HepG2 (cell line): Measurements from ENCODE around the gene NOP58. TPM values are rescaled to one million over a fixed set of nuclear protein-coding genes. Genes with fewer than 3 reads are reported as not detected.

Source experiments
- ATAC-seq: fragments of 200-7000 bp; cut with Tn5 transposase; 3 replicates; pipeline ENCODE4 v1.9.1; 2020; ENCODE audit warnings: mild to moderate bottlenecking, moderate library complexity
- BruUV-seq: library from RNA; stranded (reverse); fragments of 400-500 nt; replicated peaks from 2 replicates; lab custom pipeline; 2021; lab: Mats Ljungman, UMichigan
- CTCF ChIA-PET: fragments of 300-600 bp; formaldehyde crosslinking; extraction: SDS; loops from one replicate; lab custom pipeline; 2021; ENCODE audit warnings: low total read pairs, inconsistent platforms, low intra/inter-chr PET ratio; lab: Yijun Ruan, JAX
- POLR2A ChIA-PET: fragments of 350-600 bp; sonication (Branson Sonifier 250); formaldehyde crosslinking; loops from one replicate; lab custom pipeline; 2020; ENCODE audit warnings: antibody characterized with exemption, inconsistent platforms; lab: Yijun Ruan, JAX
- DNase-seq: peaks from one replicate; pipeline ENCODE4 v3.0.0-alpha.2; 2015; ENCODE audit warnings: low spot score
- FAIRE-seq: peaks from 3 replicates; lab custom pipeline; 2011; peaks lifted over from hg19 to GRCh38; lab: Jason Lieb, UNC
- H2AFZ ChIP-seq: one replicate; pipeline ENCODE4 v1.6.1; 2011; ENCODE audit warnings: low read length, inconsistent platforms
- H3K27ac ChIP-seq: fragments of 300-600 bp; 3 replicates; pipeline ENCODE4 v1.8.0; 2011; ENCODE audit warnings: mixed run types, mild to moderate bottlenecking, mixed read lengths, low read length, inconsistent platforms; ENCODE audit not compliant: insufficient read depth; ENCODE audit errors: extremely low read length
- H3K27me3 ChIP-seq, 2 experiments: fragments of 200-600 bp in 1 of 2; 2 replicates in 1 of 2; 3 replicates in 1 of 2; pipeline versions ENCODE4 v1.6.0 to v1.8.0; 2011; ENCODE audit warnings: low read length in 2 of 2, mild to moderate bottlenecking in 2 of 2, moderate library complexity in 2 of 2, inconsistent platforms in 1 of 2; ENCODE audit not compliant: insufficient read depth in 2 of 2, control insufficient read depth in 1 of 2
- H3K36me3 ChIP-seq, 2 experiments: fragments of 200-600 bp in 1 of 2; replicated peaks in 1 of 2; 2 replicates in 1 of 2; 3 replicates in 1 of 2; pipeline versions ENCODE4 v1.5.1 to v1.8.0; 2011; ENCODE audit warnings: low read length in 2 of 2, inconsistent platforms in 1 of 2; ENCODE audit not compliant: insufficient read depth in 2 of 2, control insufficient read depth in 1 of 2
- H3K4me1 ChIP-seq: 2 replicates; pipeline ENCODE4 v1.5.1; 2012; ENCODE audit warnings: low read length, inconsistent platforms; ENCODE audit not compliant: insufficient read depth
- H3K4me2 ChIP-seq: 2 replicates; pipeline ENCODE4 v1.6.0; 2011; ENCODE audit warnings: low read depth, low read length, inconsistent platforms
- H3K4me3 ChIP-seq, 3 experiments: fragments of 200-600 bp in 1 of 3; sonication (generic), shearing (Covaris generic) in 1 of 3; replicated peaks in 1 of 3; 2 replicates each; pipeline ENCODE4 v1.5.1; 2011 to 2016; ENCODE audit warnings: low read length in 3 of 3, inconsistent platforms in 2 of 3, low read depth in 2 of 3, mild to moderate bottlenecking in 2 of 3, control low read depth in 1 of 3, mixed read lengths in 1 of 3; ENCODE audit not compliant: insufficient read depth in 1 of 3
- H3K79me2 ChIP-seq: one replicate; pipeline ENCODE4 v1.6.1; 2011; ENCODE audit warnings: low read length, inconsistent platforms; ENCODE audit not compliant: insufficient read depth
- H3K9ac ChIP-seq: 2 replicates; pipeline ENCODE4 v1.6.0; 2011; ENCODE audit warnings: mild to moderate bottlenecking, low read depth, low read length, inconsistent platforms; ENCODE audit not compliant: insufficient read depth
- H3K9me3 ChIP-seq: 2 replicates; pipeline ENCODE4 v1.5.1; 2012; ENCODE audit warnings: mild to moderate bottlenecking, low read length
- H4K20me1 ChIP-seq: 2 replicates; pipeline ENCODE4 v1.6.0; 2011; ENCODE audit warnings: inconsistent platforms, mild to moderate bottlenecking, low read length, moderate library complexity; ENCODE audit not compliant: insufficient read depth
- AGO1 ChIP-seq: fragments of 200-400 bp; formaldehyde crosslinking; IDR thresholded peaks from 2 replicates; pipeline ENCODE4 v1.6.1; 2017; ENCODE audit warnings: mild to moderate bottlenecking, low read depth, low read length, moderate library complexity; ENCODE audit not compliant: poor library complexity, severe bottlenecking
- ASH2L ChIP-seq: fragments of 300-600, 200-600 bp; sonication (generic); IDR thresholded peaks from 2 replicates; pipeline ENCODE4 v1.7.0; 2017; ENCODE audit warnings: low read depth, mild to moderate bottlenecking, moderate library complexity, mixed read lengths, low read length; ENCODE audit not compliant: insufficient read length
- ATM ChIP-seq: fragments of 450-650 bp; IDR thresholded peaks from 2 replicates; pipeline ENCODE4 v1.7.1; 2017; ENCODE audit warnings: mild to moderate bottlenecking, borderline replicate concordance
- ATRX ChIP-seq: sonication (generic); formaldehyde crosslinking; IDR thresholded peaks from 2 replicates; pipeline ENCODE4 v1.4.0; 2020; ENCODE audit warnings: missing genetic modification reagents, borderline replicate concordance
- BORCS8-MEF2B ChIP-seq: sonication (generic); formaldehyde crosslinking; IDR thresholded peaks from 2 replicates; pipeline ENCODE4 v1.8.0; 2022; ENCODE audit warnings: mild to moderate bottlenecking, missing genetic modification reagents
- FOXP1 ChIP-seq, 2 experiments: fragments of 450-650 bp in 1 of 2; IDR thresholded peaks; 2 replicates each; pipeline ENCODE4 v1.6.1; 2017 to 2018; ENCODE audit warnings: antibody characterized with exemption in 1 of 2
- HDAC6 ChIP-seq: fragments of 200-600 bp; sonication (generic); IDR thresholded peaks from 2 replicates; pipeline ENCODE4 v1.7.0; 2017; ENCODE audit warnings: mild to moderate bottlenecking, antibody characterized with exemption, low read length, low read depth
- MTA3 ChIP-seq: sonication (generic); formaldehyde crosslinking; IDR thresholded peaks from 2 replicates; pipeline ENCODE4 v1.4.0; 2020; ENCODE audit warnings: missing genetic modification reagents
- MZF1 ChIP-seq: sonication (generic); formaldehyde crosslinking; IDR thresholded peaks from 2 replicates; pipeline ENCODE4 v1.8.1; 2023; ENCODE audit warnings: mild to moderate bottlenecking, missing genetic modification reagents, borderline replicate concordance
- TMF1 ChIP-seq: sonication (generic); formaldehyde crosslinking; IDR thresholded peaks from 2 replicates; pipeline ENCODE4 v1.8.1; 2022; ENCODE audit warnings: low read depth, missing genetic modification reagents
- ZBTB3 ChIP-seq: sonication (generic); formaldehyde crosslinking; IDR thresholded peaks from 2 replicates; pipeline ENCODE4 v1.4.0; 2020; ENCODE audit warnings: low read depth, mild to moderate bottlenecking, moderate library complexity, missing genetic modification reagents, borderline replicate concordance
- ZBTB33 ChIP-seq: sonication (generic); formaldehyde crosslinking; IDR thresholded peaks from 2 replicates; pipeline ENCODE4 v1.4.0; 2020; ENCODE audit warnings: missing genetic modification reagents
- ZBTB7A ChIP-seq: sonication (generic); formaldehyde crosslinking; IDR thresholded peaks from 2 replicates; pipeline ENCODE4 v1.8.0; 2022; ENCODE audit warnings: mild to moderate bottlenecking, missing genetic modification reagents
- ZNF138 ChIP-seq: sonication (generic); formaldehyde crosslinking; IDR thresholded peaks from 2 replicates; pipeline ENCODE4 v1.5.0; 2020; ENCODE audit warnings: mild to moderate bottlenecking, low read depth, missing genetic modification reagents
- ZNF143 ChIP-seq: sonication (generic); formaldehyde crosslinking; IDR thresholded peaks from 2 replicates; pipeline ENCODE4 v1.4.0; 2020; ENCODE audit warnings: missing genetic modification reagents
- ZNF24 ChIP-seq: fragments of 450-650 bp; IDR thresholded peaks from 2 replicates; pipeline ENCODE4 v1.6.1; 2017; ENCODE audit warnings: antibody characterized with exemption, mild to moderate bottlenecking
- WGBS: methylation state at CpG from one replicate; pipeline ENCODE4 v1.1.6; 2017; ENCODE audit warnings: low lambda C conversion rate; 5-methylcytosine and 5-hydroxymethylcytosine counted together
- in situ Hi-C: cut with HindIII; loops from 2 replicates; pipeline ENCODE4 v1.10.0; 2017; ENCODE audit warnings: low pct_unique_long_range_greater_than_20kb; ENCODE audit not compliant: extremely low pct_ligation_motif_present
- intact Hi-C: fragments of 100-400 bp; cut with micrococcal nuclease; formaldehyde crosslinking; loops from one replicate; pipeline ENCODE4 v1.10.0; 2022; ENCODE audit not compliant: unreplicated experiment
- polyA plus RNA-seq, 8 experiments: library from polyadenylated mRNA; depleted of rRNA in 3 of 8; stranded (reverse) in 7 of 8; unstranded in 1 of 8; fragments of >200 nt; fragmentation: Illumina TruSeq in 4 of 8; extraction: Trizol in 4 of 8; gene quantifications; 2 replicates each; pipeline versions ENCODE4 v1.2.1 to v1.2.3, GENCODE V29; 2011 to 2016; ENCODE audit warnings: low read depth in 4 of 8, missing spikeins in 1 of 8, mixed read lengths in 1 of 8; ENCODE audit not compliant: insufficient read depth in 1 of 8
- total RNA-seq, 5 experiments: library from RNA; depleted of rRNA; stranded (reverse); fragments of >200 nt; fragmentation: Illumina TruSeq; extraction: Trizol; gene quantifications; 2 replicates each; pipeline ENCODE4 v1.2.3, GENCODE V29; 2016; ENCODE audit warnings: low read depth in 1 of 5
- TF ChIP-seq, protein P1 (sequence below): sonication (generic); formaldehyde crosslinking; IDR thresholded peaks from 2 replicates; pipeline ENCODE4 v1.5.1; 2020; ENCODE audit warnings: missing genetic modification reagents, mild to moderate bottlenecking, borderline replicate concordance
- TF ChIP-seq, protein P2 (sequence below): sonication (generic); formaldehyde crosslinking; IDR thresholded peaks from 2 replicates; pipeline ENCODE4 v1.4.0; 2020; ENCODE audit warnings: mild to moderate bottlenecking, missing genetic modification reagents

NOP58 gene
- total and polyA plus RNA-seq, 2 of the 13 experiments (the other 11 are each of a cell fraction or from before 2014, with no cell fraction given) = 74.9 to 203 TPM

- in situ Hi-C loops = no loop called here
- H2AFZ ChIP-seq = no peak overlapping the region
- ATAC-seq = peak; percentile 53
- BruUV-seq = no TSS peak
- H3K9ac ChIP-seq = no peak overlapping the region
- peaks cover 0 to 5% of the 10 kb centered on the region in 2 experiments; a peak in 1 of 5 replicates for H3K27me3 ChIP-seq
- H3K4me1 ChIP-seq = no peaks in the 10 kb centered on the region
- H3K27ac ChIP-seq = no peak overlapping the region
- no peaks in the 10 kb centered on the region; the same call in 1 of the 2 replicates for H3K9me3 ChIP-seq
- CTCF ChIA-PET = no interaction called here
- peak overlapping the region; percentile 37; the same call in 1 of the 2 replicates for H3K4me2 ChIP-seq
- no peak overlapping the region for H3K4me3 ChIP-seq
- no peaks in the 10 kb centered on the region for H3K36me3 ChIP-seq
- H4K20me1 ChIP-seq = no peaks in the 10 kb centered on the region
- DNase-seq = no peak
- no peak for TF ChIP-seq ZBTB33 (CRISPR knock-in tag)
- TF ChIP-seq FOXP1 (IDR thresholded peaks at IDR 0.05) = no peak
- TF ChIP-seq FOXP1 (CRISPR knock-in tag; IDR thresholded peaks at IDR 0.05) = no peak
- TF ChIP-seq AGO1 = no peak
- no peak for TF ChIP-seq TMF1
- TF ChIP-seq, protein P1, sequence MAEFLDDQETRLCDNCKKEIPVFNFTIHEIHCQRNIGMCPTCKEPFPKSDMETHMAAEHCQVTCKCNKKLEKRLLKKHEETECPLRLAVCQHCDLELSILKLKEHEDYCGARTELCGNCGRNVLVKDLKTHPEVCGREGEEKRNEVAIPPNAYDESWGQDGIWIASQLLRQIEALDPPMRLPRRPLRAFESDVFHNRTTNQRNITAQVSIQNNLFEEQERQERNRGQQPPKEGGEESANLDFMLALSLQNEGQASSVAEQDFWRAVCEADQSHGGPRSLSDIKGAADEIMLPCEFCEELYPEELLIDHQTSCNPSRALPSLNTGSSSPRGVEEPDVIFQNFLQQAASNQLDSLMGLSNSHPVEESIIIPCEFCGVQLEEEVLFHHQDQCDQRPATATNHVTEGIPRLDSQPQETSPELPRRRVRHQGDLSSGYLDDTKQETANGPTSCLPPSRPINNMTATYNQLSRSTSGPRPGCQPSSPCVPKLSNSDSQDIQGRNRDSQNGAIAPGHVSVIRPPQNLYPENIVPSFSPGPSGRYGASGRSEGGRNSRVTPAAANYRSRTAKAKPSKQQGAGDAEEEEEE = no peak
- no peak for TF ChIP-seq ZNF24
- no peak for TF ChIP-seq ZBTB3 (CRISPR knock-in tag)
- no peak for TF ChIP-seq MTA3 (CRISPR knock-in tag)
- TF ChIP-seq, protein P2, sequence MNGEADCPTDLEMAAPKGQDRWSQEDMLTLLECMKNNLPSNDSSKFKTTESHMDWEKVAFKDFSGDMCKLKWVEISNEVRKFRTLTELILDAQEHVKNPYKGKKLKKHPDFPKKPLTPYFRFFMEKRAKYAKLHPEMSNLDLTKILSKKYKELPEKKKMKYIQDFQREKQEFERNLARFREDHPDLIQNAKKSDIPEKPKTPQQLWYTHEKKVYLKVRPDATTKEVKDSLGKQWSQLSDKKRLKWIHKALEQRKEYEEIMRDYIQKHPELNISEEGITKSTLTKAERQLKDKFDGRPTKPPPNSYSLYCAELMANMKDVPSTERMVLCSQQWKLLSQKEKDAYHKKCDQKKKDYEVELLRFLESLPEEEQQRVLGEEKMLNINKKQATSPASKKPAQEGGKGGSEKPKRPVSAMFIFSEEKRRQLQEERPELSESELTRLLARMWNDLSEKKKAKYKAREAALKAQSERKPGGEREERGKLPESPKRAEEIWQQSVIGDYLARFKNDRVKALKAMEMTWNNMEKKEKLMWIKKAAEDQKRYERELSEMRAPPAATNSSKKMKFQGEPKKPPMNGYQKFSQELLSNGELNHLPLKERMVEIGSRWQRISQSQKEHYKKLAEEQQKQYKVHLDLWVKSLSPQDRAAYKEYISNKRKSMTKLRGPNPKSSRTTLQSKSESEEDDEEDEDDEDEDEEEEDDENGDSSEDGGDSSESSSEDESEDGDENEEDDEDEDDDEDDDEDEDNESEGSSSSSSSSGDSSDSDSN (CRISPR knock-in tag) = no peak
- no peak for TF ChIP-seq HDAC6
- no peak for TF ChIP-seq MZF1 (CRISPR knock-in tag)
- no peak for TF ChIP-seq ATM
- TF ChIP-seq ATRX (CRISPR knock-in tag) = no peak
- no peak for TF ChIP-seq ZBTB7A (CRISPR knock-in tag)
- TF ChIP-seq ZNF138 (CRISPR knock-in tag) = no peak
- TF ChIP-seq BORCS8-MEF2B (CRISPR knock-in tag) = no peak
- TF ChIP-seq ZNF143 = no peak
- TF ChIP-seq ASH2L = no peak
- TF ChIP-seq, all 625 proteins: peak for 0
- WGBS = 51% methylated on average over 10 of the region's 10 CpGs
- FAIRE-seq = no peak
- no peaks in the 10 kb centered on the region for H3K79me2 ChIP-seq
- POLR2A ChIA-PET = no interaction called here
- intact Hi-C loops = no loop called here
Measured at GRCh38 chr2:202249521-202250253, 15.9 kb upstream of the NOP58 start.
